GM12878 (cell line): ENCODE results near the gene ARHGEF11.

ENCODE experiments used
- EP300 ChIP-seq, 2 experiments: fragments of 150-350 bp in 1 of 2; IDR thresholded peaks; 2 replicates each; pipeline ENCODE4 v1.6.1; 2011 to 2012; ENCODE audit warnings: low read depth in 2 of 2, low read length in 2 of 2, borderline replicate concordance in 1 of 2, improper control_type of control experiment in 1 of 2, inconsistent platforms in 1 of 2; ENCODE audit not compliant: control insufficient read depth in 1 of 2
- EZH2 ChIP-seq: IDR thresholded peaks from 2 replicates; pipeline ENCODE4 v1.6.1; 2012; ENCODE audit warnings: low read depth, mild to moderate bottlenecking, control low read depth, inconsistent platforms, low read length, borderline replicate concordance; ENCODE audit not compliant: control insufficient read depth
- HDAC2 ChIP-seq: fragments of 200-600 bp; sonication (generic); IDR thresholded peaks from 2 replicates; pipeline ENCODE4 v1.6.1; 2017
- POLR2A ChIP-seq: IDR thresholded peaks from 2 replicates; pipeline ENCODE4 v1.6.1; 2011; ENCODE audit warnings: low read depth, mild to moderate bottlenecking, low read length
- POLR2AphosphoS5 ChIP-seq: IDR thresholded peaks from 2 replicates; pipeline ENCODE4 v1.6.1; 2011; ENCODE audit warnings: mild to moderate bottlenecking, low read length, inconsistent platforms
- SMAD5 ChIP-seq: IDR thresholded peaks from 2 replicates; pipeline ENCODE4 v1.6.1; 2016; ENCODE audit warnings: antibody characterized with exemption, low read depth
- USF1 ChIP-seq: IDR thresholded peaks from 2 replicates; pipeline ENCODE4 v1.6.1; 2011; ENCODE audit warnings: borderline replicate concordance, low read depth, mild to moderate bottlenecking, moderate library complexity, mixed read lengths, low read length; ENCODE audit not compliant: insufficient read depth; ENCODE audit errors: extremely low read length
- USF2 ChIP-seq: IDR thresholded peaks from 2 replicates; pipeline ENCODE4 v1.6.1; 2011; ENCODE audit warnings: low read depth, low read length, improper control_type of control experiment, borderline replicate concordance
- ZNF687 ChIP-seq: fragments of 450-650 bp; IDR thresholded peaks from 2 replicates; pipeline ENCODE4 v1.6.1; 2017; ENCODE audit warnings: mild to moderate bottlenecking, moderate library complexity

- TF ChIP-seq USF1 (no peak), USF2 (no peak), HDAC2 (no peak), POLR2A (no peak), ZNF687 (no peak), EP300 (IDR thresholded peaks at IDR 0.05; ENCODE audit: borderline replicate concordance in 1 of 2, control insufficient read depth in 1 of 2, low read depth in 2 of 2, low read length in 2 of 2) (no peak), EZH2 (no peak), SMAD5 (no peak), POLR2AphosphoS5 (no peak)
Observed at GRCh38 chr1:157092831-157093230, 47.3 kb upstream of the ARHGEF11 start.
